Measurements from ENCODE around the gene GSDMA.

DNA sequence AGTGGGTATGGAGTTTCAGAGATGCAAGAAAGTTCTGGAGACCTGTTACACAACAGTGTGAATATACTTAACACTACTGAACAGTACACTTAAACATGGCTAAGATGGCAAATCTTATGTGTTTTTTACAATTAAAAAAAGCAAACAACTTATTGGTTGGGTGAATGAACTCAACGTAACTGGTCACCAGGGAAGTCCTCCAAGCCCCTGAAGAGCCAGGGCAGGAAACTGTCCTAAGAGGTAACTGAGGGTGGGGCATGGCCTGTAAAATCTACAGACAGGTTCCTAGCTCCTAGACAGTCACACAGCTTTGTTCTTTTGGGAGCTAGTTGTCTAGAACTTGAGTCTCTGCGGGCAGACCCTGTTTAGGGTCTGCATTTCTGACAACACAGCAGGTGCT, 62.8 kb downstream of the GSDMA start:
- TF ChIP-seq, protein P1, sequence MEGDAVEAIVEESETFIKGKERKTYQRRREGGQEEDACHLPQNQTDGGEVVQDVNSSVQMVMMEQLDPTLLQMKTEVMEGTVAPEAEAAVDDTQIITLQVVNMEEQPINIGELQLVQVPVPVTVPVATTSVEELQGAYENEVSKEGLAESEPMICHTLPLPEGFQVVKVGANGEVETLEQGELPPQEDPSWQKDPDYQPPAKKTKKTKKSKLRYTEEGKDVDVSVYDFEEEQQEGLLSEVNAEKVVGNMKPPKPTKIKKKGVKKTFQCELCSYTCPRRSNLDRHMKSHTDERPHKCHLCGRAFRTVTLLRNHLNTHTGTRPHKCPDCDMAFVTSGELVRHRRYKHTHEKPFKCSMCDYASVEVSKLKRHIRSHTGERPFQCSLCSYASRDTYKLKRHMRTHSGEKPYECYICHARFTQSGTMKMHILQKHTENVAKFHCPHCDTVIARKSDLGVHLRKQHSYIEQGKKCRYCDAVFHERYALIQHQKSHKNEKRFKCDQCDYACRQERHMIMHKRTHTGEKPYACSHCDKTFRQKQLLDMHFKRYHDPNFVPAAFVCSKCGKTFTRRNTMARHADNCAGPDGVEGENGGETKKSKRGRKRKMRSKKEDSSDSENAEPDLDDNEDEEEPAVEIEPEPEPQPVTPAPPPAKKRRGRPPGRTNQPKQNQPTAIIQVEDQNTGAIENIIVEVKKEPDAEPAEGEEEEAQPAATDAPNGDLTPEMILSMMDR (IDR thresholded peaks at IDR 0.05 in 4 of 5, conservative IDR thresholded peaks at IDR 0.05 in 1 of 5) = no peak
- TF ChIP-seq POLR2A (IDR thresholded peaks at IDR 0.05) = no peak
